Limb (tissue), 2 donors: ENCODE data around the gene F8.
"Not testable (repeated sequence)": the region's sequence is repeated elsewhere in the genome, so short reads cannot be mapped to it uniquely, and the experiment has no call there.

Experiments
- DNase-seq, 2 donors: peaks; one replicate each; pipeline ENCODE4 v3.0.0-alpha.2; 2016; ENCODE audit errors: extremely low spot score in 2 of 2

Gene F8

DNA sequence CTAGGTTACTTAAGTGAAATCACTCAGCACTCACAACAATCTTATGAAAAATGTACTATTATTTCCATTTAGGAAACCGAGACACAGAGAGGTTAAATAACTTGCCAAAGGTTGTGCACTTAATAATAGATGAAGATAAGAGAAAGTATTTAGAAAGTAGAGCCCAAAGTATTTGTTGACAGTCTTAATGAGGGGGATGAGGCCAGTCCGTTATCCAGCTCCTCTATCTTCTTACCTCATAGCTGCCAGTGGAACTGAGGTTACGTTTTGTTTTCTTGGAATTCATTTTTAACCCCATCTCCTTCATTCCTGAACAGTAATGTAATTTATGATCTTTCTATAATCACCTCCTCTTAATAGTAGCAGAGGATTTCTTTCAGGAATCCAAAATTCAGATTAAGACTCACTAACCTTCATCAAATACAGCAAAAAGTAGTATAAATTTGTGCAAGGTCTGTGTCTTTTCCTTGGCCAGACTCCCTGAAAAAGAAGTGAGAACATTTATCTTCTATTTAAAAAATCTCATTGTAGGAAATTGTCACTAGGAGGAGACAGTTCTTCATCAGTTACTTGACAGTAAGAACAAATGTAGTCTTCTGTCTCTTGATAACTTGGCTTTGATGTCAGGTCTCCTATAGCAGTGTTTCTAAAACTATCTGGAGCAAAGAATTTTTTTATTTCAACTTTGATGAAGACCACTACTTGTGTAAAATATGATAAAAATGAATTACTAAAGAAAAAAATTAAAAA is 35.5 kb downstream of the F8 start:
- DNase-seq = no peak

DNA sequence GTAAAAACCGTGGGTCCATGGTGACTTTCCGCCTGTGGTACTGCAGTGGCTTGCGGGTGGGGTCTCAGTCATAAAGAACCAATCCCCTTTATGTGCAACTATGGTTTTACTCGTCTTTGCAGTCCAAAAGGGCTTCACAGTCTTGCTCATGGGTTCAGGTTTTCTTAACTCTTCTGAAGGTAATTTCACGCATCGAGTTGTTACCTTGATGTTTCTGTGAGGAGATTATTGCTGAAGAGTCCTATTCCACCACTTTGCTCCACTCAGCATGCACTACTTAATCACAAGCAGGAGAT is 41.5 kb downstream of the F8 start:
- no peak for DNase-seq

DNA sequence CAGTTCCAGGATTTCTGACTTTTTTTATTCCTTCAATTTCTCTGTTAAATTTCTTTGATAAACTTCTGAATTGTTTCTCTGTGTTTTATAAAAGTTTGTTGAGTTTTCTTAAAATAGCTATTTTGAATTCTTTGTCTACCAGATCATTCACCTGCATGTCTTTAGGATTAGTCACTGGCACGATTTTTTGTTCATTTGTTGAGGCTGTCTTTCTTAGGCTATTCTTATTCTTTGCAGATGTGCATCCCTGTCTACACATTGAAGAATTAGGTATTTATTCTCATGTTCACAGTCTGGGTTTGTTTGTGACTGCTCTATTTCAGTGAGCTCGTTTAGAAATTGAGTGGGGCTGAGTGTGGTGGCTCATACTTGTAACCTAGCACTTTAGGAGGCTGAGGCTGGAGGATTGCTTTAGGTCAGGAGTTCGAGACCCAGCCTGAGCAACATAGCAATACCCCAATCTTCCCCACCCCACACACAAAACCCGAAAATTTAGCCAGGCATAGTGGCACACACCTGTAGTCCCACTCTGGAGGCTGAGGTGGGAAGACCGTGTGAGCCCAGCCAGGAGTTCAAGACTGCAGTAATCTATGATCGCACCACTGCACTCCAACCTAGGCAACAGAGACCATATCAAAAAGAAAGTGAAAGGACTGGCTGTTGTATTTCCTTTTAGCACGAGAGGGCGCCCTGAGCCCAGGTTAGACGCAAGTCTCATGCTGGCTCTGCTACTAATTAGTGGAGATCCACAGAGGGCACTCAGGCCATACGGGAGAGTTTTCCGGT is 42.0 kb downstream of the F8 start:
- DNase-seq = peak; percentile 27 to 73

DNA sequence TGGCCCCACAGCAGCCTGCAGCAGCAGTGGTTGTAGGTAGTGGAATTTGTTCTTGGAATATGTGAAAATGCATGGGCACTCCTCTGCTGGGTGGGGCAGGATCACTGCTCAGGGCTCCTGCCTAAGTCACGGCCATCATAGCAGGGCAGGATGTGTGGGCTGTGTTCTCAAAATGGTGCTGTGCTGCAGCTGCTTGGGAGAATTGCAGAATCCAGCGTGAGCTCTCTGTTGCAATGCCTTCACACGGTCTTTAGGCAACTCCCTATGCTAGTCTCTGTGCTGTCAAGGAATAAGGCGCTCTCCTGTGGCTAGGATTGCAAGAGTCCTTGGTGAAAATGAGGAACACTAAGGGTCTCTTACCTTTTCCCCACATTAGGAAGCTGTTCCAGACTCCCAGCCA is 42.9 kb downstream of the F8 start:
- no peak for DNase-seq

DNA sequence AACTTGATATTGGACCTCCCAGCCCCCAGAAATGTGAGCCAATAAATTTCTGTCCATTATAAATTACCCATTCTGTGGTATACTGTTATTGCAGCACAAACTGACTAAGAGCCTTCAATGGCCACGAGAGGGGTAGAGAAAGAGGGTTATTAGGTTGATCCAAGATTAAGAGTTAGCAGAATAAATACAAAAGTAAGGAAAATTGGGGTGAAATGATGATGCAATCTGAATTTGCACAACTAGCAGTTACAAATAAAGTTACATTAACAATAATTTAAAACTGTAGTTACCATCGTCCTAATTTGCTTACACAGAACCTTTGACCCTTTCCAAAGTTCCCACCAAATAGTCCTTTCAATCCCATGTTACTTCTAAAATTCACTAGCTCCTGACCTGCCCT is 54.2 kb downstream of the F8 start:
- no peak for DNase-seq

DNA sequence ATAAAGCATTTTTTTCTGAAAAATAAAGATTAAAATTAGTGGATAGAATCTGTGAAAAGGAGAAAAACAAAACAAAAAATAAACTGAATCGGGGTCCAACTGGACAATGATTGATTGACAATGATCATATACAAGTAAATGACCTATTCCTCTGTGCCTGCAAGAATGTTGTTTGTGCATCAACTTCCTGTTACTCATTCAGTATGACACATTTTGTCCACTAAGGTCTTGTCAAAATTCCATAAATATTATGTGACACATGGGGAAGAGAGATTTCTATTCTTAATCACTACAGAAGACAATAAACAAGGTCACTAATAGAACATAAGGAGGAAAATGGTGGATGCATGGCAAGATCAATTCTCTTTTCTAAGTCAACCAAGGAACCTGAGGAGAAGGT is 54.9 kb downstream of the F8 start:
- DNase-seq = no peak

DNA sequence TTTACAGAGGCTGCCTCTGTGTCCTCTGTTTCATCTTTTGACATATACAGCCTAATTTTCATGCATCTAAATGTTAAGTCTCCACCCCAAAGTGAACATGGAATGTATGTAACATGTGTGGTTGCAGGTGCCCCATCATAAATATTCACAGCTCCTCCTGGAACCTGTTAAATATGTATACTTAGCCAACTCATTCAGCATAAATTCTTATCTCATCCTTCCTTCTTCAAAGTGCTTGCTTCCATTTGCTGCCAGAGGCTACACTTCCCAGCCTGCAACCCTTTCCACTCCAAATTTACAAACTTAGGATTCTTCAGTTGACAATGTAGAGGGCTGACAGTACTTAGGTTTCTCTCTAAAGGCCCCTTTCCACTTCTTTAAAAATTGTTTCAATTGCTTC is 60.6 kb downstream of the F8 start:
- DNase-seq = no peak

DNA sequence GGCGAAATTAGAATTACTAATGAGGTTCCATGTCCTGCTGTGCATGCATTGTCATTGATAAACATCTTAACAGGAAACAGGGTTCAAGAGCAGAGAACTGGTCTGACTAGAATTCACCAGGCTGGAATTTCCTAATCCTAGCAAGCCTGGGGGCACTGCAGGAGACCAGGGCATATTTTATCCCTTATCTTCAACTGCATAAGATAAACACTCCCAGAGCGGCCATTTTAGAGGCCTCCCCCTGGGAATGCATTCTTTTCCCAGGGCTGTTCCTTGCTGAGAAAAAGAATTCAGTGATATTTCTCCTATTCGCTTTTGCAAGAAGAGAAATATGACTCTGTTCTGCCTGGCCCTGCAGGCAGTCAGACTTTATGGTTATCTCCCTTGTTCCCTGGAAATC is 66.7 kb downstream of the F8 start:
- not testable (repeated sequence) for DNase-seq

DNA sequence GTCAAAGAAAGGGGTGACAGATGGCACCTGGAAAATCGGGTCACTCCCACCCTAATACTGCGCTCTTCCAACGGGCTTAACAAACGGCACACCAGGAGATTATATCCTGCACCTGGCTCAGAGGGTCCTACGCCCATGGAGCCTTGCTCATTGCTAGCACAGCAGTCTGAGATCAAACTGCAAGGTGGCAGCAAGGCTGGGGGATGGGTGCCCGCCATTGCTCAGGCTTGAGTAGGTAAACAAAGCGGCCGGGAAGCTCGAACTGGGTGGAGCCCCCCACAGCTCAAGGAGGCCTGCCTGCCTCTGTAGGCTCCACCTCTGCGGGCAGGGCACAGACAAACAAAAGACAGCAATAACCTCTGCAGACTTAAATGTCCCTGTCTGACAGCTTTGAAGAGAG is 83.3 kb downstream of the F8 start:
- DNase-seq = not testable (repeated sequence)

DNA sequence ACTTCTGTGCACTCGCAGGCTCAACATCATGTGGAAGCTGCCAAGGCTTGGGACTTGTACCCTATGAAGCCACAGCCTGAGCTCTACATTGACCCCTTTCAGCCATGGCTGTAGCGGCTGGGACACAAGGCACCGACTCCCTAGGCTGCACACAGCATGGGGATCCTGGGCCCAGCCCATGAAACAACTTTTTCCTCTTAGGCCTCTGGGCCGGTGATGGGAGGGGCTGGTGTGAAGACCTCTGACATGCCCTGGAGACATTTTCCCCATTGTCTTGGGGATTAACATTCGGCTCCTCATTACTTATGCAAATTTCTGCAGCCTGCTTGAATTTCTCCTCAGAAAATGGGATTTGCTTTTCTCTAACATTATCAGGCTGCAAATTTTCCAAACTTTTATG is 97.8 kb downstream of the F8 start:
- DNase-seq = not testable (repeated sequence)

DNA sequence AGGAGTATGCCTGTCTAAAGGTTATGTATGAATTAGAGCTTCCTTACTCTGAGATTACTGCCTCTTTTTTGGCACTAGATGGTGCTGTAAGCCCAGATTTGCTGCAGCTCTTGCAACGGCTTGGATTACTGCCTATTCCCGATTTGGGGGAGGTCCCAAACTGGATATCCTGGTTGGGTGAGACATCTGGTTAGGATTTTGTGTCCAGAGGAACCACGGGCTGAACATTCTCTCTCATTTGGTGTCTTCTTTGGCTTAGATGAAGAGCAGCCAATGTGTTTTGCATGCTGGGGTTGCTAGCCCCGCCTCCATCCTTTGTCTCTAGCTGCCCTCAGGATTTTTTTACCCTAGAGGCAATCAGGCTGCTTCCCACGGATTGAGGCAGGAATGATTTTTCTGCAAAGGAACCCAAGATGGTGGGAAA is 104.5 kb downstream of the F8 start:
- peak; percentile 58 to 66 for DNase-seq

DNA sequence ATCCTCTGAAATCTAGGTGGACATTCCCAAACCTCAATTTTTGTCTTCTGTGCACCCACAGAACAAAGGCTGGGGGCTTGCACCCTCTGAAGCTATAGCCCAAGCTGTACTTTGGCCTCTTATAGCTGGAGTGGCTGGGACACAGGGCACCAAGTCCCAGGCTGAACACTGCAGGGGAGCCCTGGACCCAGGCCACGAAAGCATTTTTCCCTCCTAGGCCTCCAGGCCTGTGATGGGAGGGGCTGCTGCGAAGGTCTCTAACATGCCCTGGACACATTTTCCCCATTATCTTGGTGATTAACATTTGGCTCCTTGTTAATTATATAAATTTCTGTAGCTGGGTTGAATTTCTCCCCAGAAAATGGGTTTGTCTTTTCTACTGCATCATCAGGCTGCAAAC is 108.5 kb downstream of the F8 start:
- DNase-seq = no peak

DNA sequence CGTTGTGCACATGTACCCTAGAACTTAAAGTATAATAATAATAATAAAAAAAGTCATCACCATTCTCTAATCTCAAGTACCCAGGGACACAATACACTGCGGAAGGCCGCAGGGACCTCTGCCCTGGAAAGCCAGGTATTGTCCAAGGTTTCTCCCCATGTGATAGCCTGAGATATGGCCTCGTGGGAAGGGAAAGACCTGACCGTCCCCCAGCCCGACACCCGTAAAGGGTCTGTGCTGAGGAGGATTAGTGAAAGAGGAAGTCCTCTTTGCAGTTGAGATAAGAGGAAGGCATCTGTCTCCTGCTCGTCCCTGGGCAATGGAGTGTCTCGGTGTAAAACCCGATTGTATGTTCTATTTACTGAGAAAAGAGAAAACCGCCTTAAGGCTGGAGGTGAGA is 112.0 kb downstream of the F8 start:
- DNase-seq = not testable (repeated sequence)

DNA sequence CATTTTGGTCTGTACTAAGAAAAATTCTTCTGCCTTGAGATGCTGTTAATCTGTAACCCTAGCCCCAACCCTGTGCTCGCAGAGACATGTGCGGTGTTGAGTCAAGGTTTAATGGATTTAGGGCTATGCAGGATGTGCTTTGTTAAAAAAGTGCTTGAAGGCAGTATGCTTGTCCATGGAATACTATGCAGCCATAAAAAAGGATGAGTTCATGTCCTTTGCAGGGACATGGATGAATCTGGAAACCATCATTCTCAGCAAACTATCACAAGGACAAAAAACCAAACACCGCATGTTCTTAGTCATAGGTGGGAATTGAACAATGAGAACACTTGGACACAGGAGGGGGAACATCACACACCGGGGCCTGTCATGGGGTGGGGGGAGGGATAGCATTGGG is 112.5 kb downstream of the F8 start:
- not testable (repeated sequence) for DNase-seq

DNA sequence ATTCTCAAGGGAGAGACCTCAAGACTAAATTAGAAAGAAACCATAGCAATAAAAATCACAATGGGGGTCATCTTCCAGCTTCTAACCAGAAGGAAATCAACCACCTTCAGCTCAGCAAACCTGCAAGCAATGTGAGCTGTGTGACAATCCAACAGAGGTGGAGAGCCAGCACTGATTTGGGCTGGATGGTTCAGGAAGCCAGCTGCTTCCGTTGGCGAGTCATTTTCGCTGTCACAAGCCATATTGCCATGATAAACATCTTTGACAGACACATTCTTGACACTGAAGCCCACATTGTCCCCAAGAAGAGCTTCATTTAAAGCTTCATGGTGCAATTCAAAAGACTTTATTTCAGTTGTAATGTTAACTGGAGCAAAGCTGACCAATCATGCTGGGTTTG is 113.7 kb downstream of the F8 start:
- DNase-seq = no peak

DNA sequence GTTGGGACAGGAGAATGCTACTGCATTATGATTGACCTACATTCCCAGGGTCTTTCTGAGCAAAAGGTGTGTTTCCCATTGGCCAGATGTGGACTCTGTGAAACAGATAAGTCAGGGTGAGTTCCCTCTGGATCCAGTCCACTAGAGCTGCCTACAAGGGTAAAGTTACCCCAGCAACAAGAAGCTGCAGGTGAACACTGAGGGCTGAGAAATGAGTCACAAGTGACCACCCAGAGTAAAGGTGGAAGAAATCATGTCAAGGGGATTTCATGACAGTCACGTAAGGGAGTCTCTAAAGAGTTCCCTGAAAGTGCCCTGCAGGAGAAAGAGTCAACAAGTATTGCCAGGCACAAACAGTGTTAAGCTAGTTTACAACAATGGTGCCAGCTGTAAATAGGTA is 120.1 kb downstream of the F8 start:
- no peak for DNase-seq

DNA sequence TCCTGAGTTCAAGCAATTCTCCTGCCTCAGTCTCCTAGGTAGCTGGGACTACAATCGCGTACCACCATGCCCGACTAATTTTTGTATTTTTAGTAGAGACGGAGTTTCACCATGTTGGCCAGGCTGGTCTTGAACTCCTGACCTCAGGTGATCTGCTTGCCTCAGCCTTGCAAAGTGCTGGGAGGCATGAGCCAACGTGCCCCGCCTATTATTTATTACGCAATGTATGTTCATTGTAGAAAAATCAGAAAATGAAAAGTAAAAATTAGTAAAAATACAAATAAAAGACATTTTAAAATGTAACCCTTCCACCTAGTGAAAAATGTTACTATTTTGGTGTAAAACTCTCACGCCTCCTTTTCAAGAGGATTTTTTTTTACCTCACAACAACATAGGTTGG is 122.2 kb downstream of the F8 start:
- DNase-seq = no peak

DNA sequence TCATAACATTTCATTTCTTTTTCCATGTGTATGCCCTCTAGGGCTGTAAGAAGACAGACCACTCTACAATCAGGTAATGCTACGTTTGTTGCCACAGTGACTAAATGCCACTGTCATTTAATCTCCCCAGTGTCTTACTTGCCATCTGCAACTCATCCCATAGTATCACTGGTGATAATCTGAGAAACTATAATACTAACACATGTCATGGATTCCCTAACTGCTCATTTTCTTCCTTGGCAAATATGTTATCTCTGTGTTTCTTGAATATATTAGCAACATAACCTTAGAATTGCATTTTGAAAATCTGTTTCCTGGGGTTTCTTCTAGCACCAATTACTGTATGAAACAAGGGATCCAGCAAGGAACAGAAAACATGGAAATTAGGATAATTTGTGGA is 130.2 kb downstream of the F8 start:
- no peak for DNase-seq

DNA sequence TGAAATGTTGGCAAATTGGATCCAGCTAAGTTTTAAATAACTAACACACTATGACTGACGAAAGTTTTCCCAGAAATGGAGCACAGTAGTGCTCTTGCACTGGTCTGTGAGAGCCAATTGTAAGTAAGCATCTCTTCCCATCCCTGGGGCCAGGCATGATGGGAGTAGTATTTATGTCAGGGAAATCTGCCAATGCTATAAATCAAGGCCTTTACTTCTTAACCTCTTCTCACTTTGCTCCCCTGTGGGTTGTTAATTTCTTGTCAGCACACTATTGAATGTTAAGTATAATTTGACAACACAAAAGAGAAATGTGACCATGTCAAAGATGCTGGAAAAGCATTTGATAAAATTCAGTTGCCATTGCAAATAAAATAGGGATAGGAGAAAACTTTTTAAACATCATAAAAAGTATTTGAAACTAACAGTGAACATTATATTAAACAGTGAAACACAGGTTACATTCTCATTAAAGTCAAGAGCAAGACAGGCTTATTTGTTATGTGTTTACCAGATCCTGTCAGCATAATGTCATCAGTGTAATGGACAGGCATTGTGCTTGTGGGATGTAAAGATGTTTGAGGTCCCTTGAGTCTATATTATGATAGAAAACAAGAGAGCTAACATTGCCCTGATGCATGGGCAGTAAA is 131.4 kb downstream of the F8 start:
- no peak for DNase-seq

DNA sequence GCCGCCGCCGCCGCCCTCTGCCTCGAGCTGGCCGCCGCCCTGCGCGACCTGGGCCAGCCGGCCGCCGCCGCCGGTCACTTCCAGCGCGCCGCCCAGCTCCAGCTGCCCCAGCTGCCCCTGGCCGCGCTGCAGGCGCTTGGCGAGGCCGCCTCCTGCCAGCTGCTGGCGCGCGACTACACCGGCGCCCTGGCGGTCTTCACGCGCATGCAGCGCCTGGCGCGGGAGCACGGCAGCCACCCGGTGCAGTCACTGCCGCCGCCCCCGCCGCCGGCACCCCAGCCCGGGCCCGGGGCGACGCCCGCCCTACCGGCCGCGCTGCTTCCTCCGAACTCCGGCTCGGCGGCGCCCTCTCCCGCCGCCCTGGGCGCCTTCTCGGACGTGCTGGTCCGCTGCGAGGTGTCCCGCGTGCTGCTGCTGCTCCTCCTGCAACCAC is 135.7 kb downstream of the F8 start:
- not testable (repeated sequence) for DNase-seq

DNA sequence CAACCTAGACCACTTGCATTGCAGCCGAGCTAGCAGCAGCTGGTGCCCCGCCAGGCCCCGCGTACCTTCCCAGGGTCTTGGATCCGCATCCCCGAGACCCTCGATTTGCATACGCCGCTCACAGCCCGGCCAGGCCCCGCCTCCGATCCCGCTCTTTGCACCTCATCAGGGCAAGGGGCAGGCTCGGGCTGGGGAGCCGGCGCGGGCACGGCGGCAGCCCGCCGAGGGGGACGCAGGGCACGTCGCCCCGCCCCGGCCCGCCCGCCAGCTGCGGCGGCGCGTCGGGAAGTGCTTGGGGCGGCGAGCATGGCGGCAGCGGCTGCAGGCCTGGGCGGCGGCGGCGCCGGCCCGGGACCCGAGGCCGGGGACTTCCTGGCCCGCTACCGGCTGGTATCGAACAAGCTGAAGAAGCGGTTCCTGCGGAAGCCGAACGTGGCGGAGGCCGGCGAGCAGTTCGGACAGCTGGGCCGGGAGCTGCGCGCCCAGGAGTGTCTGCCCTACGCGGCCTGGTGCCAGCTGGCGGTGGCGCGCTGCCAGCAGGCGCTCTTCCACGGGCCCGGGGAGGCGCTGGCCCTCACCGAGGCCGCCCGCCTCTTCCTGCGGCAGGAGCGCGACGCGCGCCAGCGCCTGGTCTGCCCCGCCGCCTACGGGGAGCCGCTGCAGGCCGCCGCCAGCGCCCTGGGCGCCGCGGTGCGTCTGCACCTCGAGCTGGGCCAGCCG is 136.3 kb downstream of the F8 start, which contains the start of gene F8A1:
Gene F8A1, plus strand, starts transcription at position 287 of the 720 bp plus-strand sequence. Its CDS starts 20 bp downstream, at position 307.
- not testable (repeated sequence) for DNase-seq

DNA sequence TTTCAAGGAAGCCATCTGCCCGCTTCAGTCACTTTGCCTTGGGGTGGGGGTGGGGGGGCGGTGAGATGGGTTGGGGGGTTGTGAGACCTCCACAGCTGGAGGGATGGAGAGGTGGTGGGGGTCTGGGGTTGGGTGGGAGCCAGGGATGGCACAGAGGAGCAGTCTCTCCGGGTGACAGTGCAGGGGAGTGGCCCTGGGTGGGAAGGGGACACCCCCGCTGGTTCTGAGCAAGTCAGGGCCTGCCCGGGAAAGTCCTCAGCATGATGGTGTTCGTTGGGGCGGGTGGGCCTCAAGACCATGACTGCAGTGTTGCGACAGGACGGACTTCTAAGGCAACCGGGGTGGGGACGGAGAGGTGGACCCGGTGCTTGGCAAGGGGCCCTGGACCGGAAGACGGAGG is 137.0 kb downstream of the F8 start:
- DNase-seq = not testable (repeated sequence)
